Body of pancreas (tissue), 4 donors: Measurements from ENCODE around the gene HNRNPDL. TPM values are rescaled to one million over a fixed set of nuclear protein-coding genes. Genes with fewer than 3 reads are reported as not detected.

Source experiments
- ATAC-seq: fragments of 150-250 bp; one replicate; pipeline ENCODE4 v1.9.1; 2016
- DNase-seq, 4 donors: peaks; one replicate each; pipeline ENCODE4 v3.0.0-alpha.2; 2019
- H3K27ac ChIP-seq, 4 donors: fragments of 200-600 bp; sonication (generic); 1 replicate in 3 of 4; 2 replicates in 1 of 4; pipeline versions ENCODE4 v1.5.1 to v1.6.1; 2016 to 2019; ENCODE audit warnings: mild to moderate bottlenecking in 1 of 4, mixed read lengths in 1 of 4, moderate library complexity in 1 of 4
- H3K27me3 ChIP-seq, 2 donors: fragments of 200-600 bp; sonication (generic); one replicate each; pipeline ENCODE4 v1.6.0; 2016; ENCODE audit warnings: mild to moderate bottlenecking in 1 of 2
- H3K36me3 ChIP-seq, 2 donors: fragments of 200-600 bp; sonication (generic); replicated peaks in 1 of 2; 2 replicates each; pipeline ENCODE4 v1.5.1; 2016; ENCODE audit warnings: low read depth in 2 of 2; ENCODE audit not compliant: insufficient read depth in 1 of 2
- H3K4me1 ChIP-seq: fragments of 200-600 bp; sonication (generic); one replicate; pipeline ENCODE4 v1.6.0; 2016
- H3K4me3 ChIP-seq, 2 donors: fragments of 200-600 bp; sonication (generic); 1 replicate in 1 of 2; 2 replicates in 1 of 2; pipeline ENCODE4 v1.5.1; 2016 to 2019
- H3K9me3 ChIP-seq, 3 donors: fragments of 200-600 bp; sonication (generic); 1 replicate in 2 of 3; 2 replicates in 1 of 3; pipeline ENCODE4 v1.5.1; 2016
- CTCF ChIP-seq, 7 experiments: fragments of 450-650 bp in 4 of 7; fragments of 200-600 bp in 3 of 7; sonication (generic) in 3 of 7; IDR thresholded peaks; one replicate each; pipeline ENCODE4 v1.5.1; 2016 to 2019; ENCODE audit warnings: antibody characterized with exemption in 7 of 7
- POLR2A ChIP-seq, 3 donors: fragments of 450-650 bp; IDR thresholded peaks; one replicate each; pipeline ENCODE4 v1.6.1; 2016; ENCODE audit warnings: antibody characterized with exemption in 3 of 3, mild to moderate bottlenecking in 2 of 3
- WGBS, 2 donors: methylation state at CpG; one replicate each; pipeline ENCODE4 v1.1.5; 2017; 5-methylcytosine and 5-hydroxymethylcytosine counted together
- intact Hi-C: fragments of 100-400 bp; cut with DNase I; formaldehyde crosslinking; loops from one replicate; pipeline ENCODE4 v1.15.1; 2023
- small RNA-seq: library from RNA; depleted of rRNA; stranded (forward); fragments of <200 nt; gene quantifications from one replicate; pipeline ENCODE3, GENCODE V24; 2016
- total RNA-seq, 2 donors: library from RNA; depleted of rRNA; stranded (reverse); fragments of >200 nt; gene quantifications; one replicate each; pipeline ENCODE4 v1.1.0, GENCODE V29; 2016

The HNRNPDL gene
- total RNA-seq, 2 donors from 2014 or later = 130 to 131 TPM

DNA sequence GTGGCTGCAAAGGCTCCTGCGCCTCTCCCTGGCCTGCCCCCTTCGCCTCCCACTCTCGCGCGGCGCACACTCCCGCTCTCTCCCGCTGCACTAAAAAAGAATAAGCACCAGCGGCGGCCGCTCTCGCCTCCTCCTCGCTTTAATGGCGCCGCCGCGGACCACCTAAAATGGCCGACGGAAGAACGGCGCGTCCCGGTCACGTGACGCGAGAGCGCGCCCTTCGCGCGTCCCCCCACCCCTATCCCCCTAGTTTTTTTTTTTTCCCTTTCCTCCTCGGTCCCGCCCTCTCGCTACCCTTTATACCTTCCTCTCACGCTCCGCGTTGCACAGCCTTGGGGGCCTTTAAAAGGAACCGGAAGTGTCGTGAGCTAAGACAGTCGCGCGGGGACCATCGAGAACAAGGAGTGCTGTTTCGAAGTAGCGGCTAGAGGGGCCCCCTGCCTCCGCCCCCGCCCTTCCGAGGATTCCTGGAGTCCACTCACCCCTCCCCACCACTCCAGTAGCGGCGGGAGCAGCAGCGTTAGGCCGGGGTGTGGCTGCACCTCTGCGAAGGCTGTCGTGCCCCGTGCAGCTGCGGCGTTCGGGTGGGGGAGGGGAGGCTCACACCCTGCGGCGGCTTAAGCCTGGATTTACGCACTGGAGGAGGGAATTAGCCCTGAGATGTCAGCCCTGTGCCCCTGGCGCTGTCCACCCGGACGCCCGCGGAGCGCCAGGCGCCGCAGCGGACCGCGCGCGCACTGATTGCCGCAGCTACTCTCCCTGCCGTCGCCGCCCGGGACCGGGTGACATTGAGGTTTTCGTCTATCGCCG, 56.2 kb downstream of the HNRNPDL start, which contains the start of gene HNRNPD:
HNRNPD (minus strand) TSS at position 176 of the 810 bp plus-strand sequence. CDS start 313 bp downstream, outside the sequence.
- H3K4me1 ChIP-seq = peaks cover 36% of the 10 kb centered on the region
- ATAC-seq = peak; percentile 91

GRCh38 chr4:82373486-82373815, 56.8 kb downstream of the HNRNPDL start:
- H3K36me3 ChIP-seq = no peaks in the 10 kb centered on the region
- no peaks in the 10 kb centered on the region for H3K27me3 ChIP-seq
- DNase-seq (no peak), ATAC-seq (peak; percentile 13)
- 0% methylated on average over 19 to 50 of the region's 50 CpGs for WGBS, 2 donors
- H3K4me1 ChIP-seq = peaks cover 41% of the 10 kb centered on the region
- peak overlapping the region; percentile 99 to 100 (median 100) for H3K27ac ChIP-seq
- intact Hi-C loops = no loop called here
- no peaks in the 10 kb centered on the region for H3K9me3 ChIP-seq
- peak overlapping the region; percentile 61 to 99 for H3K4me3 ChIP-seq
- TF ChIP-seq POLR2A (IDR thresholded peaks at IDR 0.05) = no peak
- TF ChIP-seq CTCF (IDR thresholded peaks at IDR 0.05) = no peak

More for the DNA sequence above, 56.2 kb downstream of the HNRNPDL start, which contains the start of gene HNRNPD:
- no peaks in the 10 kb centered on the region for H3K9me3 ChIP-seq
- H3K36me3 ChIP-seq = no peaks in the 10 kb centered on the region
- peak; percentile 98 to 99 (median 98) for DNase-seq
- intact Hi-C loops = no loop called here
- peak within 1 kb of the TSS; percentile 61 to 99 for H3K4me3 ChIP-seq
- TF ChIP-seq CTCF (IDR thresholded peaks at IDR 0.05) = peak in 3 of 7 experiments; percentile 18 to 25 (median 20)
- TF ChIP-seq POLR2A (IDR thresholded peaks at IDR 0.05) = peak; percentile 95 to 97 (median 97)
- H3K27me3 ChIP-seq = no peaks in the 10 kb centered on the region
- peak within 1 kb of the TSS; percentile 99 to 100 (median 100) for H3K27ac ChIP-seq
- WGBS, 2 donors = 0% methylated on average over 59 to 81 of the region's 83 CpGs

Small RNA genes within 50 kb of the gene (small RNA-seq; reads per million reads assigned to genes)
- gene RF00150 = not detected

Other genes with a start within 250 kb of the HNRNPDL start
- 100 to 1,000 TPM in 1 of 2 donors, 10 to 100 TPM in 1; 97.0 to 104 TPM for gene HNRNPD, start 56.5 kb downstream of the HNRNPDL start, total RNA-seq
- gene ENOPH1, start 128 bp upstream of the HNRNPDL start, total RNA-seq = 10 to 100 TPM in 1 of 2 donors, 1 to 10 TPM in 1; 6.3 to 17.4 TPM
- 1 to 10 TPM; 5.2 to 5.6 TPM for gene TMEM150C, start 131.5 kb upstream of the HNRNPDL start, total RNA-seq